Smooth muscle cell of the umbilical artery (primary cell): ENCODE data around the gene GPR148. TPM values are rescaled to one million over a fixed set of nuclear protein-coding genes. Genes with fewer than 3 reads are reported as not detected.

Source experiments
- total RNA-seq: library from RNA; depleted of rRNA; stranded (reverse); fragments of >200 nt; gene quantifications from 2 replicates; pipeline ENCODE4 v1.2.3, GENCODE V29; 2014

The GPR148 gene
- not detected in 2 replicates for total RNA-seq

GRCh38 chr2:130728549-130729316 is at the start of gene GPR148:
GPR148 (plus strand) TSS chr2:130729070; CDS start chr2:130729152, 82 bp downstream.

GRCh38 chr2:130755256-130756052 is 26.6 kb downstream of the GPR148 start, which contains the start of gene AMER3:
AMER3 (plus strand) TSS chr2:130755540; CDS start chr2:130762073, 6,533 bp downstream.

Other genes starting within 250 kb of the GPR148 start
- gene POTEI, start 219.7 kb upstream of the GPR148 start, total RNA-seq: not detected in 2 replicates
- not detected in 2 replicates for gene CFC1B, start 207.8 kb upstream of the GPR148 start, total RNA-seq
- gene CFC1, start 129.5 kb upstream of the GPR148 start, total RNA-seq: not detected in 2 replicates
- not detected in 2 replicates for gene POTEJ, start 117.6 kb upstream of the GPR148 start, total RNA-seq
- not detected in 2 replicates for gene AMER3, start 26.5 kb downstream of the GPR148 start, total RNA-seq
- gene ARHGEF4, start 107.8 kb downstream of the GPR148 start, total RNA-seq: 7.1 and 7.4 TPM in 2 replicates